Left ventricle myocardium inferior (tissue), 1 donor: ENCODE results near the gene WDR82. TPM values are rescaled to one million over a fixed set of nuclear protein-coding genes. Genes with fewer than 3 reads are reported as not detected.
A peak's percentile ranks its signal among the peaks of the same experiment; 100 is the strongest.
"Not testable (repeated sequence)": the region's sequence is repeated elsewhere in the genome, so short reads cannot be mapped to it uniquely, and the experiment has no call there.

Source experiments
- DNase-seq: peaks from one replicate; pipeline ENCODE4 v3.0.0-alpha.2; 2020
- H3K27ac ChIP-seq: fragments of 200-600 bp; replicated peaks from 2 replicates; pipeline ENCODE4 v1.8.0; 2021
- H3K27me3 ChIP-seq: fragments of 200-600 bp; 2 replicates; pipeline ENCODE4 v1.8.0; 2021; ENCODE audit warnings: low read depth
- H3K36me3 ChIP-seq: fragments of 200-600 bp; 2 replicates; pipeline ENCODE4 v1.8.0; 2021
- H3K4me1 ChIP-seq: fragments of 200-600 bp; 2 replicates; pipeline ENCODE4 v1.8.0; 2021
- H3K4me3 ChIP-seq: fragments of 200-600 bp; 2 replicates; pipeline ENCODE4 v1.8.0; 2021; ENCODE audit warnings: mild to moderate bottlenecking, moderate library complexity
- H3K9me3 ChIP-seq: fragments of 200-600 bp; replicated peaks from 2 replicates; pipeline ENCODE4 v1.8.0; 2021
- CTCF ChIP-seq: fragments of 200-600 bp; IDR thresholded peaks from 2 replicates; pipeline ENCODE4 v1.8.0; 2021; ENCODE audit warnings: antibody characterized with exemption, mild to moderate bottlenecking, borderline replicate concordance
- intact Hi-C: fragments of 100-400 bp; cut with micrococcal nuclease; formaldehyde crosslinking; loops from one replicate; pipeline ENCODE4 v1.11.0; 2022
- total RNA-seq: library from RNA; stranded (reverse); fragmentation: NEBNext Ultra II Directional; extraction: Animal tissue kit (Norgen Biotek cat#: 25700); gene quantifications from one replicate; pipeline ENCODE4 v1.2.1, GENCODE V29; 2021
- donor health status: DM: no; HTN: yes; CAD: no; lungs with severe emphysema.

Gene WDR82
- total RNA-seq, 1 donor from 2014 or later = 61.6 TPM

- H3K9me3 ChIP-seq = no peaks in the 10 kb centered on the region
- peaks cover 32% of the 10 kb centered on the region for H3K36me3 ChIP-seq
- H3K27ac ChIP-seq = no peak overlapping the region
- H3K27me3 ChIP-seq = no peaks in the 10 kb centered on the region
- DNase-seq = no peak
- peaks cover 32% of the 10 kb centered on the region for H3K4me1 ChIP-seq
- no peak for TF ChIP-seq CTCF
- intact Hi-C loops = no loop called here
- no peak overlapping the region for H3K4me3 ChIP-seq
These were observed 11.5 kb upstream of the WDR82 start for GRCh38 chr3:52289747-52290595.

- Histone ChIP-seq H3K36me3 (peaks cover 32% of the 10 kb centered on the region), H3K9me3 (no peaks in the 10 kb centered on the region), H3K27me3 (no peaks in the 10 kb centered on the region), H3K4me3 (no peak overlapping the region), H3K4me1 (peaks cover 32% of the 10 kb centered on the region), H3K27ac (no peak overlapping the region)
- DNase-seq = no peak
- intact Hi-C loops = no loop called here
- no peak for TF ChIP-seq CTCF
These were observed 10.9 kb upstream of the WDR82 start for GRCh38 chr3:52289338-52289746.

DNA sequence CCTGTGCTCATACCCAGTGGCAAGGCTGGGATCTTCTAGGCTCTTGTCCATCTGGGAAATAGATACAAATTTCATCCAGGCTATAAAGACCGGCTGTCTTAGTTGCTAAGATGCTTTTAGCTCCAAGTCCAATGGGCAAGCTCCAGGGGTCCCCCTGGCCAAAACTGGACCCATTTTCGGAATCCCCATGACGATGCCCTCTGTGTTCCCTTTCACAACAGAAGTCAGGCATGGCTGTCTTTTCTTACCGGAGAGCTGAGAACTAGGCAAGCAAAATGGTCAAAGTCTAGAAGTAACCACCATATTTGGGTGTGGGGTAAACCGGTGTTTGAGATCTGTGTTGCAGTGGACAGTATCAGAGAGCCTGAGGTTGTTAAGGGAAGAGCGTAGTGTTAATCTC lies 10.2 kb upstream of the WDR82 start:
- DNase-seq = no peak
- no peaks in the 10 kb centered on the region for H3K9me3 ChIP-seq
- intact Hi-C loops = no loop called here
- peak overlapping the region; percentile 83 for H3K4me3 ChIP-seq
- no peaks in the 10 kb centered on the region for H3K27me3 ChIP-seq
- H3K27ac ChIP-seq = peak overlapping the region; percentile 100
- no peak for TF ChIP-seq CTCF
- peaks cover 32% of the 10 kb centered on the region for H3K36me3 ChIP-seq
- peaks cover 32% of the 10 kb centered on the region for H3K4me1 ChIP-seq

- peaks cover 32% of the 10 kb centered on the region for H3K4me1 ChIP-seq
- peaks cover 14% of the 10 kb centered on the region for H3K36me3 ChIP-seq
- TF ChIP-seq CTCF = no peak
- no peak for DNase-seq
- H3K27ac ChIP-seq = peak overlapping the region; percentile 100
- H3K4me3 ChIP-seq = peak overlapping the region; percentile 83
- intact Hi-C loops = no loop called here
- no peaks in the 10 kb centered on the region for H3K9me3 ChIP-seq
- no peaks in the 10 kb centered on the region for H3K27me3 ChIP-seq
These were observed 8.3 kb upstream of the WDR82 start for GRCh38 chr3:52286777-52287110.

DNA sequence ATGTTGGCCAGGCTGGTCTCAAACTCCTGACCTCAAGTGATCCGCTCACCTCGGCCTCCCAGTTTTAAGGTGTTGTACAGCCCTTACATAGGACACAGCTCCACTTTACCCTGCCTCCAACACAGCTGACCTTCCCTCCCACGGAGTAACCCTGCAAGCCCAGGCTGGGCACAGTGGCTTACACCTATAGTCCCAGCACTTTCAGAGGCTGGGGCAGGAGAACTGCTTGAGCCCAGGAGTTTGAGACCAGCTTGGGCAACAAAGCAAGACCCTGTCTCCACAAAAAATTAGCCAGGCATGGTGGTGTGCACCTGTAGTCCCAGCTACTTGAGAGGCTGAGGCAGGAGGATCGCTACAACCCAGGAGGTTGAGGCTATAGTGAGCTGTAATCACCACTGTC lies 5.6 kb upstream of the WDR82 start:
- H3K36me3 ChIP-seq, H3K9me3 ChIP-seq, intact Hi-C loops, DNase-seq, H3K27ac ChIP-seq, H3K27me3 ChIP-seq, H3K4me3 ChIP-seq: not testable (repeated sequence)
- peaks cover 51% of the 10 kb centered on the region for H3K4me1 ChIP-seq

DNA sequence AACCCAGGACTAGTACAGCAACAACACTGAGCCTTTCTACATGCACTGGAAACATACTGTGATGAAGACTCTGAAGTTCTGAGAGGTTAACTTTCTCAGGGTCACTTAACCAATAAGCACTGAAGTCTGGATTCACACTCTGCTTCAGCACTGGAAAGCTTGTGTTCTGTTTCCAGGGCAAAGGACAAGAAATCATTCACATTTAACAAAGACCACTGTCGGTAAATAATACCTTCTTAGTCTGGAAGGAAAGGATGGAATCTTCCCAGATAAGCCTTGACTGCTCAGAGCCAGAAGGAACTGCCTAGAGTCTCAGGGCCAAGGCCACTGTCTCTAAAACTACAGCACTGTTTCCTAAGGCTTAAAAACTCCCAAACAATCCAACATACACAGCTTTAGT lies 4.9 kb upstream of the WDR82 start:
- peaks cover 48% of the 10 kb centered on the region for H3K4me1 ChIP-seq
- no peak for DNase-seq
- intact Hi-C loops = no loop called here
- H3K36me3 ChIP-seq = no peaks in the 10 kb centered on the region
- H3K9me3 ChIP-seq = no peaks in the 10 kb centered on the region
- TF ChIP-seq CTCF = no peak
- H3K27ac ChIP-seq = no peak overlapping the region
- no peak overlapping the region for H3K4me3 ChIP-seq
- no peaks in the 10 kb centered on the region for H3K27me3 ChIP-seq
